ENCODE results near the gene EXPH5.
A peak's percentile ranks its signal among the peaks of the same experiment; 100 is the strongest.
"Not testable (repeated sequence)": the region's sequence is repeated elsewhere in the genome, so short reads cannot be mapped to it uniquely, and the experiment has no call there.

EXPH5 gene, protein sequence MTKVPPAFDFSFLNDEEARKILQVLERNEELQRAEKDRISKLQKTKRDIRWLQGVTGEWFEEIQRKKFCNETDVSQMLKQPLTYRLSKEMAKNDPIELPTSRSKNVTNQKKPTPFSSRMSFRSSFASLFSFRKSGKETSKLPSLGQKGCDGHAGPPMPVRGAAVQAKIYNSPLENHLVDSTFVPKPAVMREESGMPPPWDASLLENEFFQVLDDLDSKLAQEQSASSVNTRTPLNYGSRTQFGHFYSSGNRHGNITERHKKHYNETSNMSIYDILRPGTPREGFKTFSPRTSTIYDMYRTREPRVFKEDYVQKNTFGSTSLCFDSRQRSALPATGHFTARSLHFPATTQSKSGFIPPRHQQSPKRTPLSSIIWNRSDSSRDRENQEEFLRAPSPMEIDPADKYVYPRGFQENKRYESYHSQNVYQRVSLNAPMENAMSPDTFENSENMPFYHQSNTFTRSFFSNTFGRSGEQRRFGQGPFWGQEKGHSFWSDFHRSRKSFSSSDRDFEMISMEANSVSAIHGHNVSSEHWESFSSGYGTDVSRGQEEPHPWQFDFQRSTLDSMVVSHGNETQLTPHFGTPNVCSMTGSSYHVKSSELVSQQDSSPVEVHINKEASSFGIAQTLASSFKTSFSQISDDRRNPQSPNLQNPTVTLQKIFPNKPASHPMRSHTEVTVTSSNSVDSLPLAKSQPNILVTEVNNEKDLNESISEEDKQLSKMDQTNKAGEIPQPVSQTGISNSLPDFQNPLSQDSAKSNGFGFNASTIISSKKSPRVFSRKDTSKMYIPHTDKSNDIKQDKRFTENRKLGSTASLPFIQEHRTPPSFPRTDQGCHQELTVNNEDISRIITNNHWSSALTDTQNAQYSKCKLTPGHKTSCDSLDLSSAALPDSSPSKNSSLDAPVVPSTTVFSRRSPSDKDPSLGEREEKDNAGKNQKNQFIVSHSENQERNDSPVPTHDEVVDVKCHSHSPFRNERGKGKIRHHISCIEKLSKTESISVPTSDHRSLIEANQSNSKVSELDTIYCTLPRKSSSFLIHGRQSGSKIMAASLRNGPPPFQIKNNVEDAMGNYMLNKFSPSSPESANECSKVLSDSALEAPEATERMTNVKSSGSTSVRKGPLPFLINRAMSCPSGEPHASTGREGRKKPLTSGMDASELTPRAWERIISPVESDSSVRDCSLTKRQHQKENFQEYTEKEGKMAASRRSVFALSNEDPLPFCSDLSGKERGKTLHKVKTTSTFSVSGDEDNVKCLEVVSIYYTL (N-terminal part only)

GRCh38 chr11:108593214-108593922 lies at the start of gene EXPH5:
TSS of gene EXPH5 (minus strand) at chr11:108593768. CDS start at chr11:108593536, 232 bp downstream.
- DNase-seq (ENCODE audit: low read depth, low spot score): peak; percentile 91

DNA sequence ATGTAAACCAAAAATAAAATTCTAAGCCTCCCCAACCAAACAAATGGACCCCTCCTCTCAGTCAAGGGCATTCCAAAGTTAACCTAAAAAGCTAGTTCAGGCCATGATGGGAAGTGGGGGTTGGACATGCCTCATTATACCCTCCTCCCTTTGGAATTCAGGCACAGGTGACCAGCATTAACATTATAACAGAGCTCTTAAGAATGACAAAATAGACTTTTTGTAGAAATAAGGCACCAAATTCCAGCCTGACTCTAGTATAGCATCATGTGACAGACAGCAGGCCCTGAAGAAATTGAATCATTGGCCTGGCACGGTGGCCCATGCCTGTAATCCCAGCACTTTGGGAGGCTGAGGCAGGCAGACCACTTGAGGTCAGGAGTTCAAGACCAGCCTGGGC lies 48.2 kb upstream of the EXPH5 start:
- not testable (repeated sequence) for DNase-seq (ENCODE audit: low read depth, low spot score)

GRCh38 chr11:108639146-108639545 lies 45.6 kb upstream of the EXPH5 start:
- no peak for DNase-seq (ENCODE audit: low read depth, low spot score)

DNA sequence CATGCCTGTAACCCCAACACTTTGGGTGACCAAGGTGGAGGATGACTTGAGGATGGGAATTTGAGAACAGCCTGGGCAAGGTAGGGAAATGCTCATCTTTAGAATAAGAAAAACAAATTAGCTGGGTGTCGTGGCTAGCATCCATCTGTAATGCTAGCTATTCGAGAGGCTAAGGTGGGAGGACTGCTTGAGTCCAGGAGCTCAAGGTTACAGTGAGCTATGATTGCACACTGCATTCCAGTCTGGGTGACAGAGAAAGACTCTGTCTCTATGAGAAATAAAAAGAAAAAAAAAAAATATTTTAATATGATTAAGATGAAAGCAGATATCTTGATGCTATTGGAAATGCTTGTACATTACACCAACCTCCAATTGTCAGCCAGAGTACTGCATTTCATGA lies 42.7 kb upstream of the EXPH5 start:
- no peak for DNase-seq (ENCODE audit: low read depth, low spot score)

GRCh38 chr11:108635106-108635505 lies 41.5 kb upstream of the EXPH5 start:
- DNase-seq (ENCODE audit: low read depth, low spot score): peak; percentile 21

DNA sequence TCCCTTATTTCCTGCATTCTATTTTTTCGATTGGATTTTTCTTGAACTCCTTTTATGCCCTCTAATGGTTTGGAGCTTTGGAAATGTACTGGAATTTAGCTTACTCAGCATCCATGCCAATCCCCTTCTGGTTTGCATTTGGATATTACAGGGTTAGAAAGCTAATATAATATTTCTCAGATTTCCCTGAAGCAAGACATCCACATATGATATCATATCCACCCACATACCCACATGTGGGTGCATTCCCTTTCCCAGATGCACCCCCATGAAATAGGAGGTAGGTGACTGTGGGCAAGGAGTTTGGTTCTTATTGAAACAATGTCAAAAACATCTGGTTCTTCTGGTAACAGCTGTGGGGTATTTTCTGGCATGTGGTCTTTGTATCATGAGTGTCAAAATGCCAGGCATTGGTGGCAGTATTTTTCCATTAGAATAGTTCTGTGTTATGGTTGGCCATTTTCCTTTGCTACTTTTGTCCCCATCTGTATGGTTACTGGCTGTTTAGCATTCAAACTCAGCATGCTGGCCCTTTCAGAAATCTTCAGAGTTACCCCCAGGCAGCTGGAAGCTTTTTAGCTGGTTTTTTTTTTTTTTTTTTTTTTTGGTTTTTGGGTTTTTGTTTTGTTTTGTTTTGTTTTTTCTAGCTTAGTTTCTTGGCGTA lies 38.6 kb upstream of the EXPH5 start:
- DNase-seq (ENCODE audit: low read depth, low spot score): no peak

DNA sequence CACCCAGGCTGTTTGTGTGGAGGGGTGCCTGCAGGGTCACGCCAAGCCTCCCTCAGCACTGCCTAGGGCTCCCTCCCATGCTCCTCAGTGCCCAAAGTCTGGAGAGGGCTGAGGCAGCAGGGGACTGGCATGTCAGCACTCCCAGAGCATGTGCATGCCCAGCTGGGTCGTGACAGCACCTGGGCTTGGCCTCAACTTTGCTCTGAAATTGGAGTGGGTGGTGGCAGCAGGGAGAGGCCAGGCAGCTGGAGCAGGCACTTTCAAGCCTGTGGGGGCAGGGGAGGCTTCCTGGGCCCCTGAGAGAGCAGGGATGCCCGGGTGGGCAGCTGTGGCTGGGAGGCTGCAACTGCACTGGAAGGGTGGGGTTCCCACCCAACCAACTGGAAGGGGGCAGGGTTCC lies 35.7 kb upstream of the EXPH5 start:
- no peak for DNase-seq (ENCODE audit: low read depth, low spot score)

GRCh38 chr11:108628812-108629211 lies 35.2 kb upstream of the EXPH5 start:
- no peak for DNase-seq (ENCODE audit: low read depth, low spot score)

DNA sequence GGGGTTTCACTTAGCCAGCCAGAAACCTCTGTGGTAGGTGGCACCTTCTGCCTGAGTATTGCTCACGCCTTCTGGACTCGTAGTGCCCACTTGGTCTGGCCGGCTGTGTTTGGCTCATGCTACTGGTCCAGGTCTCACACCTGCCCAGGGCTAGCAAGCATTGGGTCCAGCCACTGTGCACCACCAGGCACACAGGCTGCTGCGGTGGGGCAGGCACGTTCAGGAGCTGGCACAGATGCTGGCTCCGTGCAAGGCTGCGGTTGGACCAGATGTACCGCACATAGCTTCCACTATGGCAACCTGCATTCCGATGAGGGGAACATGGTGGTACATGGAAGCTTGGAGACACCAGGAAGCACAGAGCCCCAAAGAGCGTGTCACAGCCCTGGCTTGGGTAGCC lies 34.8 kb upstream of the EXPH5 start:
- no peak for DNase-seq (ENCODE audit: low read depth, low spot score)

DNA sequence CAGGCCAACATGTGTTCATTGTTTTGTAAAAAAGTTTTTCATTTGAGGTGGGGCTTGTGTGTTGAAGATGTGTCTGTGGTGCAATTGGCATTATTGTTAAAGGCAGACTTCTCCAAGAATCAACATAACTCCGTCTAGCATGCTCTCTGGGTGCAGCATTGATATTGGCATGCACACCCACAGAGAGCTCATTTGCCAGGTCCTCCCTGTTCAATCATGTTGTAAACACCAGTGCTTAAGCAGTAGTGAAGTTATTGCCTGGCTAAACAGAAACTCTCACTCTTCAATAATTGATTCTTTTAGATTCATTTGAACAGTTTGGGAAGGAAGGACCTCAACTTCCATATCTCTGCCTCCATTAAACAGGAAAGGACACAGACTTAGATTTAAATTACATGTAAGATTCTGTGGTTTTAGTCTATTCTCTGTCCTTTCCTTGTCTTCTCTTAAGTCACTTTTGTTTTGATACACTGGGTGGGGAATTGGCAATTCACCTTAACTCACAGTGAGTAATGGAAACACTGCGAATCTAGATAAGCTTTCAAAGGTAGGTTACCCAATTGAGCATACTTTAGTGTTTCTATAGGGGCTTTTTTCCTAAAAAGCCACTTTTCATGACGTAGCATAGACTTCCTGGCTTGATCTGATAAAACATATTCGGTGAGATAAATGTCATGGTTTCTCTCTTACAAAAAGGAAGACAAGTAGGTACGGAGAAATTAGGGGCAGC lies 30.8 kb upstream of the EXPH5 start:
- DNase-seq (ENCODE audit: low read depth, low spot score): no peak

DNA sequence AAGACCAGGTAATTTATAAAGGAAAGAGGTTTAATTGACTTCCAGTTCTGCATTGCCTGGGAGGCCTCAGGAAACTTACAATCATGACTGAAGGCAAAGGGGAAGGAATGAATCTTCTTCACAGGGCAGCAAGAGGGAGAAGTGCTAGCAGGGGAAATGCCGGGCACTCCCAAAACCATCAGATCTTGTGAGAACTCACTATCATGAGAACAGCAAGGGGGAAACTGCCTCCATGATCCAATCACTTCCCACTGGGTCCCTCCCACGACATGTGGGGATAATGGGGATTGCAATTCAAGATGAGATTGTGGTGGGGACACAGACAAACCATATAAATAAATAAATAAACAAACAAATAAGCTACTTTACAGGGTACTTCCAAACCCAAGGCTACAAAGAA lies 28.8 kb upstream of the EXPH5 start:
- DNase-seq (ENCODE audit: low read depth, low spot score): no peak

DNA sequence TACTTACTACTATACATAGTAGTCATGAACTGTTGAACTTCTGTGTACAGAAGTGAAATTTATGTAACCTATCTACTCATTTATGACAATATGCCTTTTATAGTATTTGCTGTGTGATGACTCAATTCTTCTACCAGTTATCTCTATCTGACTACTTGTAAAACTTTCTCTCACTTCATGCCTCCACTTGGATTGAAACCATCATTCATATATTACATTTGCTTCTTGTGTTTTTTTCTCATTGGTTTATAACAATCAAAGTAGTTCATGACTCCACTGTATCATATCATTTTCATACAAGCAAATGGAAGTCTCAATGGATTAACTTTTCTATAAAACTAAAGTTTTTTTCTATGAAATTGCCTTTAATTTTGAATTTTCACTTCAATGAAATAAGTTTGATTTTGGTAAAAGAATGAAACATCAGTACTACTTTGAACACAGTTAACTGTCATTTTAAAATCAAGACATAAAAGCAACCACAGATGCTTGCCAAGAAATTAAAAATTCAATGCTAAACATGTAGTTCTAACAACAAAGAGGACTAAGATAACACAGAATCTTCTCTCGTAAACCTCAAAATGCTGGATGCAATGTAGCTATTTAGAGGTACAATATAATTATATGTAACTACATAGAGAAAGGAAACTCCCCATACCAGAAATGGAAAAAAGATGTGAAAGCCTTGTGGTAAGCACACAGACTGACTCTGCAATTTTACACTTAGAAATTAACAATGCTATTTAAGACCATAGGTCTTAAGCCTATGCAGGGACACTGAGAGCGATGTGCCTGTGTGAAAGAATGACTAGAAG lies 27.6 kb upstream of the EXPH5 start:
- DNase-seq (ENCODE audit: low read depth, low spot score): no peak

GRCh38 chr11:108618529-108618928 lies 25.0 kb upstream of the EXPH5 start:
- DNase-seq (ENCODE audit: low read depth, low spot score): no peak

GRCh38 chr11:108617055-108617454 lies 23.5 kb upstream of the EXPH5 start:
- DNase-seq (ENCODE audit: low read depth, low spot score): no peak

GRCh38 chr11:108616549-108616948 lies 23.0 kb upstream of the EXPH5 start:
- peak; percentile 85 for DNase-seq (ENCODE audit: low read depth, low spot score)

GRCh38 chr11:108614086-108614485 lies 20.5 kb upstream of the EXPH5 start:
- no peak for DNase-seq (ENCODE audit: low read depth, low spot score)

- DNase-seq (ENCODE audit: low read depth, low spot score): peak; percentile 11
These were observed 16.1 kb upstream of the EXPH5 start for GRCh38 chr11:108609682-108610081.

GRCh38 chr11:108608548-108608947 lies 15.0 kb upstream of the EXPH5 start:
- no peak for DNase-seq (ENCODE audit: low read depth, low spot score)

DNA sequence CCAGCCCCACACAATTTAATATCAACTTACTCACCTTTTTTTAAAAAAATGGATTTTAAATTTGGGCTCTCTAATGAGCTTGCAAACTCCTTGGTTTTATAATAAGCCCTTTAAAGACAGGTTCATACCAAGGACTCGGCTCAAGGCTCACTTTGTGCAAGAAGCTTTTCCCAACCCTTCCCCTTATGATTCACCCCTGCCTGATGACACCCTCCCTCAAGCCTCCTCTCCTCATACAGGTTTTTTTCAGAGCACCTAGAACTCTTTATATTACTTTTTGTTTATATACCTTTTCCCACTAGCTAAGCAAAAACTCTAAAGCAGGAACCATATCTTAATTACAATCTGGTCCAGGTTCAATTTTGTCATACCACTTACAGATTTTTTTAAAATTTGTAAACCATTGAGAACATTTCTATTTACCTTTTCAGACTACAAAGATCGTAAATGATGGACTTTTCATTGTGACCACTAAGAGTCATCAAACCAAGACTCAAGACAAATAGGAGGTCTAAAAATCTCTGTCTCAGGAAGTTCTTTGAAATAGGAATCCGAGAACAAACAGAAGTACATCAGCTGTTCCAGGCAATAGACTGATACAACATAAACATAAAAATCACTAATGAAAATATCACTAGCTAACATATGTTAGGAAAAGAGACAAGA lies 13.1 kb upstream of the EXPH5 start:
- no peak for DNase-seq (ENCODE audit: low read depth, low spot score)
